Aorta (tissue), 5 donors: ENCODE measurements around the gene EIF3I. TPM values are rescaled to one million over a fixed set of nuclear protein-coding genes. Genes with fewer than 3 reads are reported as not detected.

ENCODE experiments used
- ATAC-seq: fragments of 200-7000 bp; cut with Tn5 transposase; one replicate; pipeline ENCODE4 v1.9.1; 2022; ENCODE audit warnings: moderate library complexity; ENCODE audit not compliant: low FRiP score
- DNase-seq, 2 donors: peaks; one replicate each; pipeline ENCODE4 v3.0.0-alpha.2; 2020
- H3K27ac ChIP-seq, 2 donors: one replicate each; pipeline ENCODE4 v1.5.1; 2013; ENCODE audit warnings: low read length in 2 of 2, mild to moderate bottlenecking in 2 of 2, moderate library complexity in 2 of 2, control low read depth in 1 of 2, inconsistent platforms in 1 of 2, low read depth in 1 of 2
- H3K27me3 ChIP-seq, 2 donors: one replicate each; pipeline ENCODE4 v1.6.1; 2013; ENCODE audit warnings: control low read depth in 1 of 2, low read length in 1 of 2, mild to moderate bottlenecking in 1 of 2, moderate library complexity in 1 of 2; ENCODE audit not compliant: insufficient read depth in 2 of 2, control insufficient read depth in 1 of 2
- H3K36me3 ChIP-seq, 2 donors: one replicate each; pipeline ENCODE4 v1.6.1; 2013; ENCODE audit warnings: control low read depth in 1 of 2, low read length in 1 of 2, mild to moderate bottlenecking in 1 of 2; ENCODE audit not compliant: insufficient read depth in 2 of 2, control insufficient read depth in 1 of 2
- H3K4me1 ChIP-seq, 2 donors: one replicate each; pipeline ENCODE4 v1.6.1; 2013; ENCODE audit warnings: low read length in 2 of 2, control low read depth in 1 of 2, mild to moderate bottlenecking in 1 of 2, moderate library complexity in 1 of 2; ENCODE audit not compliant: insufficient read depth in 2 of 2, control insufficient read depth in 1 of 2
- H3K4me3 ChIP-seq, 2 donors: one replicate each; pipeline ENCODE4 v1.5.1; 2013; ENCODE audit warnings: low read length in 2 of 2, control low read depth in 1 of 2, mild to moderate bottlenecking in 1 of 2
- H3K9me3 ChIP-seq: one replicate; pipeline ENCODE4 v1.6.1; 2013; ENCODE audit warnings: mild to moderate bottlenecking, low read length; ENCODE audit not compliant: control insufficient read depth
- WGBS, 2 donors: extraction: QIAGEN DNeasy Blood & Tissue Kit; methylation state at CpG; one replicate each; pipeline ENCODE4 v1.1.7; 2013; 5-methylcytosine and 5-hydroxymethylcytosine counted together
- intact Hi-C, 2 donors: fragments of 100-400 bp; cut with DNase I; formaldehyde crosslinking; loops; one replicate each; pipeline versions ENCODE4 v1.14.2 to v1.15.0; 2022
- long read RNA-seq, 2 donors: library from polyadenylated mRNA; unstranded; transcript quantifications; one replicate each; pipeline ENCODE4 v2.0.0, GENCODE V29; 2020 to 2021
- polyA plus RNA-seq, 2 donors: library from polyadenylated mRNA; stranded (reverse); fragments of 200-250 nt; gene quantifications; one replicate each; pipeline ENCODE4 v1.2.3, GENCODE V29; 2013
- total RNA-seq, 2 donors: library from RNA; stranded (reverse); fragmentation: NEBNext Ultra II Directional; extraction: Animal tissue kit (Norgen Biotek cat#: 25700); gene quantifications; one replicate each; pipeline ENCODE4 v1.2.1, GENCODE V29; 2021
- donor health status: healthy with polysubstance abuse.
- donor health status: Bipolar disorder and iron deficiency.
- donor health status: DM: no; HTN: no; CAD: no.
- donor health status: DM: no; HTN: no; CAD: no.
- donor health status: DM: yes; HTN: yes; CAD: no.

Gene EIF3I
- 100 to 1,000 TPM; 102 to 108 TPM for total RNA-seq
- 100 to 1,000 TPM; 127 to 141 TPM for polyA plus RNA-seq
- long read RNA-seq, donor 1, transcript EIF3I-202 (11 exons, 1,458 nt): major isoform, 367 of 462 reads
- long read RNA-seq, donor 1, partial matches to known transcripts: 68 of 462 reads
- long read RNA-seq, donor 1, other reads (novel, unspliced or antisense): 27 of 462 reads
- long read RNA-seq, donor 2, transcript EIF3I-202 (11 exons, 1,458 nt): major isoform, 19 of 30 reads
- long read RNA-seq, donor 2, partial matches to known transcripts: 10 of 30 reads
- long read RNA-seq, donor 2, other reads (novel, unspliced or antisense): 1 of 30 reads

DNA sequence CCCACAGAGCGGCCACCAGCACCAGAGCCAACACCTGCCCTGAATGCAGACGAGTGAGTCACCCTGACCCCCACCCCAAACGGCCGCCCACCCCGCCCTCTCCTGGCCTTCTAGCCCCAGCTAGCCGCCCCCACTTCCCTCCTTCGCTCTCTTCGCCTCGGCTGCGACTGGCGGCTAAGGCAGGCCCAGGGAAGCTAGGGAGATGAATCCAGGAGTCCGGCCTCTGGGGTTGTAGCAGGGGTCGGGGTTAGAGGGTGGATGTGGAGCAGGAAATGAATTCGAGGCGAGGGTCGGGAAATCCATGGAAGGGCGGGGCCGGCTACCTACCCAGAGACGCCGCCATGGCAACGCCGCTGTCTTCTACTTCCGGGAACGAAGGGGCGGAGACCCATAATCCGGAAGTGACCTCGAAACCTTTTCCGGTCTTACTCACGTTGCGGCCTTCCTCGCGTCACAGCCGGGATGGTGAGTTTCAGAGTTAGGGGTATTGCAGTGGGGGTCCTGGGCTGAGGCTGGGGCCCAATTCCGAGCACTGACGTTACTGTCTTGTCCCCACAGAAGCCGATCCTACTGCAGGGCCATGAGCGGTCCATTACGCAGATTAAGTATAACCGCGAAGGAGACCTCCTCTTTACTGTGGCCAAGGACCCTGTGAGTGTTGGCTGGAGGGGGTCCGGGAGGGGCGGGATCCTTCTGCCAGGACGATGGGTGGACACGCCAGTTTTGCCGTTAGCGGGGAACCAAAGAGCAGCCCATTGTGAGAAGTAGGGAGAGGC, at the start of gene EIF3I, which contains the start of gene TMEM234:
Gene EIF3I (plus strand): TSS at position 428 of the 776 bp plus-strand sequence. CDS start 35 bp downstream, at position 463.
Gene TMEM234 (minus strand): TSS at position 374 of the 776 bp plus-strand sequence. CDS start 31 bp downstream, at position 343.
- Histone ChIP-seq H3K4me3 (peak within 1 kb of the TSS; percentile 85 to 88), H3K4me1 (peaks cover 2 to 3% of the 10 kb centered on the region in 2 donors), H3K27me3 (no peaks in the 10 kb centered on the region), H3K27ac (peak within 1 kb of the TSS in 1 of 2 donors; percentile 84), H3K9me3 (no peaks in the 10 kb centered on the region), H3K36me3 (no peaks in the 10 kb centered on the region)
- peak; percentile 95 for ATAC-seq
- peak; percentile 96 to 97 for DNase-seq
- 0% methylated on average over 45 to 46 of the region's 46 CpGs for WGBS, 2 donors
- intact Hi-C loops: loop anchor here in 1 of 2 donors (1.0 kb wide), 1 partner anchor 19 kb away; no protein-coding TSS in a partner anchor

DNA sequence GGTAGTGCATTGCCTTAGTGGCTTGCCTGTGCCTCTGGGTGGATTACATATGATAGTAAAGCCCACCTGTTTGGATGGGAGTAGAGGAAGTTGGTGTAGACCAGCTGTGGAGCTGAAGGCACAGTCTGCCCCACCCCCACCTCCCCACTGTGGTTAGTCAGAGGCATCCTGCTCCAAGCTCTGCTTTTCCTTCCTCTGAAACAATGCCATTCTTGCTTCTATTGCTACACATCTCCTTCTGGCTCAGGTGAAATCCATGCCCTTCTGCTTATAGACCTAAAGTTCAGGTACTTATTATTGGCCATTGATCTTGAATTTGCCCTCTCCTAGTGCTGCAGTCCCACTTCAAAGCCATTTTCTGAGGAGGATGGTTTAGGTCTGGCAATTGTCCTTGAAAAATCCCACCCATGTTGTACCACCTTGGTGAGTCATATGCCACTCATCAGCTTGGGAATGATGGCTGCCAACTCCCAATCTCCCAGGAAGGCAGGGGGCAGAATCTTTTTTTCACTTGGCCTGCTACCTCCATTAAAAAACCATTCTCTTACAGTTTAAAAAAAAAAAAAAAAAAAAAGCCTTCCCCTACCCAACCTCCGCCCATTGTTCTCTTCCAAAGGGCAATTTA, 49.5 kb upstream of the EIF3I start:
- no peaks in the 10 kb centered on the region for H3K9me3 ChIP-seq
- no peaks in the 10 kb centered on the region for H3K4me1 ChIP-seq
- H3K27ac ChIP-seq: no peak overlapping the region
- H3K4me3 ChIP-seq: no peak overlapping the region
- peaks cover 0 to 12% of the 10 kb centered on the region in 2 donors for H3K36me3 ChIP-seq
- intact Hi-C loops: no loop called here
- no peaks in the 10 kb centered on the region for H3K27me3 ChIP-seq
- 88 to 91% methylated on average over 1 of the region's 1 CpG for WGBS, 2 donors
- DNase-seq (no peak), ATAC-seq (no peak)

DNA sequence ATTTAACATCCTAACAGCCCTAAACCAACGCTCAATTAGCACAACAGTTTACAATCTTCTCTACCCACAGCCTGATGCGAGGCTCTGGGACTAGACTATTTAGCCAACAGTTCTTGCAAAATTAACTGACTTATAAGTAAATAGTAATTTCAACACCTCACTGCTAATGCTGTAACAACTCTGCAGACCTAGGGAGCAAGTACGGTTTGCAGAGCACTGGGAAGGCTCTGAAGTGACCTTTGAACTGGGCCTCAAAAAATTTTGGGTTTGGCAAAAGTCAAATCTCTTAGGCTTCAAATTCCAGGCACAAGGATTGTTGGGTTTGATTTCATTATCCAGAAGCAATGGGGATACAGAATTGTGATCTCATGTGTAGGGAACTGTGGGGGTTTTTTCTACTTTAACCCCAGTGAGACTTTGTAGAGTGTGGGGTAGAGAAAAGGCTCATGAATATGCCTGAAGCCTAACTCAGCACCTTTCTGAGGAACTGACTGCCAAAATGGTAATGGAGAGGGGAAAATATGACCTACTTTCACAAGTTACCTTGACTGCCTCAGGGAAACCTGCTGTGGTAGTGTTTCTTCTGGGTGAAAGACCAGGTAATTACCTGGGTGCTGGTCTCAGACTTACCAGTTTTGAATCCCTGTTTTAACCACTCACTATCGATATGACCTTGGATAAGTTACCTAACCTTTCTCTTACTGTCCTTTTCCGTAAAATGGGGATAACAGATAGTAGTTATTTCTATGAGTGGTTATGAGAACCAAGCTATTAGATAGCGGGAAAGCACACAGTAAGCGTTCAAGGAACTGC, 43.6 kb upstream of the EIF3I start:
- ATAC-seq (no peak), DNase-seq (no peak)
- Histone ChIP-seq H3K4me3 (peak overlapping the region; percentile 20 to 21), H3K27me3 (no peaks in the 10 kb centered on the region), H3K27ac (peak overlapping the region; percentile 4 to 89), H3K4me1 (no peaks in the 10 kb centered on the region), H3K36me3 (no peaks in the 10 kb centered on the region), H3K9me3 (no peaks in the 10 kb centered on the region)
- WGBS, 2 donors: 81% methylated on average over 7 of the region's 7 CpGs
- intact Hi-C loops: loop anchor here in 1 of 2 donors (5.0 kb wide), 1 partner anchor 71 kb away; the partner anchor contains the start of gene KPNA6

DNA sequence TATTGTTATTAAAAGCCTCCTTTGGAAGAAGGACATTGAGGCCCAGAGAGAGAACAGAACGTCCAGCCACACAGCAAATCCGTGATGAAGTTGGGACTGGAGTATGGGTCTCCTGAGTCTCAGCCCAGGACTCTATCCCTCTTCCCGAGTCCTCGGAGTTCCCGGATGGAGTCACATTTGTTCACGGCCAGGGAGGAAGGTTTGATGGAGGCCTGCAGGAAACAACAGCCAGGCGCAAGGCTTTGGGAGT, 43.1 kb upstream of the EIF3I start:
- Histone ChIP-seq H3K4me3 (peak overlapping the region; percentile 20 to 21), H3K27me3 (no peaks in the 10 kb centered on the region), H3K36me3 (no peaks in the 10 kb centered on the region), H3K4me1 (no peaks in the 10 kb centered on the region), H3K27ac (peak overlapping the region; percentile 4 to 89), H3K9me3 (no peaks in the 10 kb centered on the region)
- DNase-seq (no peak), ATAC-seq (no peak)
- intact Hi-C loops: loop anchor here in 1 of 2 donors (5.0 kb wide), 1 partner anchor 72 kb away; the partner anchor contains the start of gene KPNA6
- WGBS, 2 donors: 5 to 7% methylated on average over 7 of the region's 7 CpGs

DNA sequence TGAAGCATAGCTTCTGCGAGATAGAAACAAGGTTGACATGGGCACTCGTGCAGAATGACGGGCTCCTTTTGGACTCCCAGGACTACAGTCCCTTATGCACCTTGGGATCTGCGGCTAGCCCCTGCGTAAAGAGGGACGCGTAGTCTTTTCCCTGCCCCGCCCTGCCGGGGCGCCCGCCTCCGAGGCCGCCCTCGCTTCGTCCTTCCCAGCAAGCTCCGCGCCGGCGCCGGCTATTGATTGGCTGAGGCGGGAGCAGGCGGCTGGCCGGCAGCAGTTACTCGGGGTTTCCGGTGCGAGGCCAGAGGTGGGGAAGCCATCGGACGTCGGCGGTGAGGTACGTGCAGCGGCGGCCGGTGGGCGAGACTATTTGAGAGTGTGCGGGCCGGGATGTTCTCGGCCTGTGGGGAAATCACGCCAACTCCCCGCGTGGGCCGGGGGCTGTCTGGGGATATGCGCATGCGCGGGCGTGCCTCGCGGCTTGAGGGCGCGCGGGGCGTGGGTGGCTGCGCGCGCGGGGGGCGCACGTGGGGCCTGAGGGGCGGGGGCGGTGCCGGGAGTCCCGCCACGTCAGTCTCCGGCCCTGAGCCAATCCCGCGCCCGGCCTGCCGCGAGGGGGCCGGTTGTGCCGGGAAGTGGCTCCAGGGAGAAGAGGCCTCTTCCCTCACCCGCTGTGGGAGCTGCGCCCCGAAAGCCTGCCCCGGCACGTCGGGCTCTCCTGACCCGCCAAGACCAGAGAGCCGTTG, 42.6 kb upstream of the EIF3I start, which contains the start of gene TXLNA:
Gene TXLNA (plus strand): TSS at position 233 of the 743 bp plus-strand sequence. CDS start 671 bp downstream, outside the sequence.
- peak; percentile 96 for ATAC-seq
- intact Hi-C loops: loop anchor here in 1 of 2 donors (5.0 kb wide), 1 partner anchor 72 kb away; the partner anchor contains the start of gene KPNA6
- peak within 1 kb of the TSS; percentile 56 for H3K4me3 ChIP-seq
- H3K27me3 ChIP-seq: no peaks in the 10 kb centered on the region
- DNase-seq: peak; percentile 97 to 98
- 1% methylated on average over 55 to 79 of the region's 79 CpGs for WGBS, 2 donors
- no peaks in the 10 kb centered on the region for H3K4me1 ChIP-seq
- no peaks in the 10 kb centered on the region for H3K9me3 ChIP-seq
- peaks cover 0 to 2% of the 10 kb centered on the region in 2 donors for H3K36me3 ChIP-seq
- H3K27ac ChIP-seq: peak within 1 kb of the TSS; percentile 63 to 89

DNA sequence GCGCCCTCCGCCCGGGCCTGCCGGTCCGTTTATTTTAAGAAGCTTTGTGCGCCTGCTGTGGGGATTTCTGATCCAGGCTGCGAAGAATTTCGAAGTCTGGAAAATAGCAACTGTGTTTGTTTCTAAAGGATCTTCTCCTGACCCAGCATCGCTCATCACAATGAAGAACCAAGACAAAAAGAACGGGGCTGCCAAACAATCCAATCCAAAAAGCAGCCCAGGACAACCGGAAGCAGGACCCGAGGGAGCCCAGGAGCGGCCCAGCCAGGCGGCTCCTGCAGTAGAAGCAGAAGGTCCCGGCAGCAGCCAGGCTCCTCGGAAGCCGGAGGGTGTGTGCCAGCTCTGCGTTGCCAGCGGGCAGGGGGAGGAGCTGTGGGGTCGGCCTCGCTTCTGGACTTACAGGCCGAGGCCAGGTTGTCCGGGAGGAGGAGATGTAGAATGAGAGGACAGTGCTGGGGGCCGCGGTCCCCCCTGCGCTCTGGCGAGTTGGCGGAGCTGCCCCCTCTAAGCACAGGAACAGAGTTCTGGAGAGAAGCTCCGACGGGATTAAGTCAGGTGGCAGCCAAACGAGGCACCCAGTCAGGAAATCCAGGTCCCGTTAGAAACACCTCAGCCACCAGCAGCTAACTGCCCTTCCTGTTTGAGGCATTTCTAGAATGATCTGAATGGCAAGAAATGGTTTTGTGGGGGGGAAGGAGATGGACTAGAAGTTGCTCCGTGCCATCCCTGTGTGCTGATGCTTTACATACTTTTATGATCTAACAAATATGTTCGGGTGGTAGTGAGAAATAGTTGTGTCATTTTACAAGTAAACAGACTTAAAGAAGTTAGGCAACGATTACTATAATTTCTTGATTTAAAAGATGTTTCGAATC, 41.8 kb upstream of the EIF3I start:
- Histone ChIP-seq H3K27ac (peak overlapping the region; percentile 63 to 88), H3K9me3 (no peaks in the 10 kb centered on the region), H3K4me1 (no peaks in the 10 kb centered on the region), H3K36me3 (peaks cover 0 to 2% of the 10 kb centered on the region in 2 donors), H3K27me3 (no peaks in the 10 kb centered on the region), H3K4me3 (peak overlapping the region; percentile 56)
- DNase-seq (peak; percentile 79 to 88), ATAC-seq (peak; percentile 53)
- WGBS, 2 donors: 4% methylated on average over 36 of the region's 36 CpGs
- intact Hi-C loops: no loop called here

DNA sequence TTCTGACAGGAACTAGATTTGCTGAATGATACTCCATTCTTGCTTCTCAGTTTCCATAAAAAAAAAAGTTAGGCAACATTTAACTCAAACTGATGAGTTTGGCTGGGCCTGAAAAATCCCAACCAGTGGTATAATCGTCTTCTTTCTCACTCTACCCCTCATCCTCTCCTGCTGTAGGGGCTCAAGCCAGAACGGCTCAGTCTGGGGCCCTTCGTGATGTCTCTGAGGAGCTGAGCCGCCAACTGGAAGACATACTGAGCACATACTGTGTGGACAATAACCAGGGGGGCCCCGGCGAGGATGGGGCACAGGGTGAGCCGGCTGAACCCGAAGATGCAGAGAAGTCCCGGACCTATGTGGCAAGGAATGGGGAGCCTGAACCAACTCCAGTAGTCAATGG, 41.1 kb upstream of the EIF3I start:
- Histone ChIP-seq H3K36me3 (peaks cover 0 to 3% of the 10 kb centered on the region in 2 donors), H3K9me3 (no peaks in the 10 kb centered on the region), H3K27me3 (no peaks in the 10 kb centered on the region), H3K4me3 (no peak overlapping the region), H3K27ac (peak overlapping the region in 1 of 2 donors; percentile 5), H3K4me1 (no peaks in the 10 kb centered on the region)
- intact Hi-C loops: no loop called here
- DNase-seq: no peak
- ATAC-seq: no peak
- WGBS, 2 donors: 66 to 69% methylated on average over 9 of the region's 9 CpGs
